Activated CD4-positive, CD25-positive, alpha-beta regulatory T cell (primary cell): ENCODE data around the gene LRRC27.

Experiments
- DNase-seq, 4 experiments: peaks; one replicate each; lab custom pipeline; 2025; lab: John Stamatoyannopoulos, UW

The LRRC27 gene

GRCh38 chr10:132357286-132358058 is 25.5 kb downstream of the LRRC27 start:
- DNase-seq, result no peak

- no peak for DNase-seq
Measured at GRCh38 chr10:132359305-132360040, 27.5 kb downstream of the LRRC27 start.

GRCh38 chr10:132360766-132361447 is 28.9 kb downstream of the LRRC27 start:
- peak in 1 of 4 experiments; percentile 20 for DNase-seq

- no peak for DNase-seq
Measured at GRCh38 chr10:132361581-132362101, 29.6 kb downstream of the LRRC27 start.

- no peak for DNase-seq
Measured at GRCh38 chr10:132362151-132362611, 30.2 kb downstream of the LRRC27 start.

GRCh38 chr10:132363376-132363775 is 31.4 kb downstream of the LRRC27 start:
- DNase-seq, result no peak

- DNase-seq, result peak in 2 of 4 experiments; percentile 37 to 61
Measured at GRCh38 chr10:132363921-132364593, 32.1 kb downstream of the LRRC27 start.

- peak in 1 of 4 experiments; percentile 38 for DNase-seq
Measured at GRCh38 chr10:132364594-132364970, 32.6 kb downstream of the LRRC27 start.

- DNase-seq, result no peak
Measured at GRCh38 chr10:132365102-132365501, 33.1 kb downstream of the LRRC27 start.

- no peak for DNase-seq
Measured at GRCh38 chr10:132366006-132366405, 34.0 kb downstream of the LRRC27 start.

GRCh38 chr10:132366499-132366898 is 34.5 kb downstream of the LRRC27 start:
- no peak for DNase-seq

- no peak for DNase-seq
Measured at GRCh38 chr10:132368391-132368790, 36.4 kb downstream of the LRRC27 start.

GRCh38 chr10:132368881-132369635 is 37.1 kb downstream of the LRRC27 start:
- DNase-seq, result no peak

- DNase-seq, result no peak
Measured at GRCh38 chr10:132369636-132370185, 37.7 kb downstream of the LRRC27 start.

GRCh38 chr10:132370426-132371340 is 38.7 kb downstream of the LRRC27 start:
- DNase-seq, result no peak

GRCh38 chr10:132371641-132372081 is 39.7 kb downstream of the LRRC27 start:
- no peak for DNase-seq

- no peak for DNase-seq
Measured at GRCh38 chr10:132372516-132373095, 40.6 kb downstream of the LRRC27 start.

- no peak for DNase-seq
Measured at GRCh38 chr10:132373241-132373955, 41.4 kb downstream of the LRRC27 start.

- DNase-seq, result no peak
Measured at GRCh38 chr10:132374176-132374575, 42.2 kb downstream of the LRRC27 start.
